ENCODE results near the gene DECR2. TPM values are rescaled to one million over a fixed set of nuclear protein-coding genes. Genes with fewer than 3 reads are reported as not detected.
A peak's percentile ranks its signal among the peaks of the same experiment; 100 is the strongest.

Gene DECR2
- total and polyA plus RNA-seq, 11 donors = 6.9 to 20.6 (median 12.2) TPM

GRCh38 chr16:369866-370436, 31.7 kb upstream of the DECR2 start:
- H3K36me3 ChIP-seq = peaks cover 0 to 68% (median 46%) of the 10 kb centered on the region in 9 donors
- peak overlapping the region in 11 of 12 donors; percentile 28 to 61 (median 52) for H3K4me3 ChIP-seq
- ATAC-seq = peak in 1 of 4 donors; percentile 44
- intact Hi-C loops (cut with DNase I) = no loop called here
- DNase-seq = peak in 1 of 5 donors; percentile 58
- no peaks in the 10 kb centered on the region for H3K9me3 ChIP-seq
- H3K4me1 ChIP-seq = peaks cover 3 to 22% (median 15%) of the 10 kb centered on the region in 12 donors
- 18 to 58% (median 31%) methylated on average over 30 to 44 of the region's 44 CpGs for WGBS, 4 donors
- TF ChIP-seq POLR2A (IDR thresholded peaks at IDR 0.05) = no peak
- TF ChIP-seq CTCF (IDR thresholded peaks at IDR 0.05) = no peak
- H3K27me3 ChIP-seq = no peaks in the 10 kb centered on the region
- H3K27ac ChIP-seq = peak overlapping the region in 4 of 12 donors; percentile 62 to 79 (median 72)

GRCh38 chr16:370443-370842, 31.2 kb upstream of the DECR2 start, which contains the start of gene MRPL28:
Gene MRPL28, minus strand, starts transcription at chr16:370538. Its CDS starts 320 bp downstream, at chr16:370218.
- ATAC-seq (peak; percentile 90 to 98 (median 94)), DNase-seq (peak; percentile 94 to 96 (median 95))
- WGBS, 4 donors = 0 to 2% (median 1%) methylated on average over 18 to 30 of the region's 30 CpGs
- TF ChIP-seq POLR2A (IDR thresholded peaks at IDR 0.05) (peak in 1 of 2 donors; percentile 55), CTCF (IDR thresholded peaks at IDR 0.05) (no peak)
- Histone ChIP-seq H3K4me3 (peak within 1 kb of the TSS in 11 of 12 donors; percentile 28 to 61 (median 52)), H3K4me1 (peaks cover 3 to 22% (median 15%) of the 10 kb centered on the region in 12 donors), H3K27ac (peak within 1 kb of the TSS in 11 of 12 donors; percentile 31 to 86 (median 68)), H3K27me3 (no peaks in the 10 kb centered on the region), H3K36me3 (peaks cover 0 to 72% (median 48%) of the 10 kb centered on the region in 9 donors), H3K9me3 (no peaks in the 10 kb centered on the region)
- intact Hi-C loops (cut with DNase I) = no loop called here

DNA sequence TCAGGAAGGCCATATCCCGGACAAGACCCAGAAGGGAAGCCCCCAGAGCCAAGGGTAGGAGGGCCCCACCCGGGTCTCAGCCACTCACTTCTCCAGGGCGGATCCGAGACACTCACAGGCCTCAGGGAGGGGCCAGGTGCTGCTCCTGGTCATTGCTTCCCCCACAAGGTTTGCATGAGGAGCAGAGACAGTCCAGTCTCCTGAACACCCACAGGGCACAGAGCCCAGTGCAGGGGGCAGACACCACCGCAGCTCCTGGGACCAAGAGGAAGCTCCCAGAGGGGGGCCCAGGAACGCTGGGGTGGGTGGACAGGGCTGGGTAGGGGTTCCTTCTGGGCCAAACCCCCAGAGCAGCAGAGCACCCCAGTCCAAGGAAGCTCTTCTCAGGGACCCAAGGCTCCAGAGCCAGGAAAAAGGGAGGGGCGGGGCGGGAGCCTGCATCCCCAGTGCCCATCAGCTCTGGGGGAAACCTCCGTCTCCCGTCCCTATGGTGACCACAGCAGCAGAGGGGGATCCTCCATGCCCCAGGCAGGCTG, 30.6 kb upstream of the DECR2 start:
- no peaks in the 10 kb centered on the region for H3K9me3 ChIP-seq
- DNase-seq = peak in 2 of 5 donors; percentile 28 to 59
- peak overlapping the region in 11 of 12 donors; percentile 31 to 86 (median 68) for H3K27ac ChIP-seq
- H3K27me3 ChIP-seq = no peaks in the 10 kb centered on the region
- H3K4me1 ChIP-seq = peaks cover 3 to 22% (median 15%) of the 10 kb centered on the region in 12 donors
- peak overlapping the region in 10 of 12 donors; percentile 45 to 61 (median 53) for H3K4me3 ChIP-seq
- peak in 3 of 4 donors; percentile 4 to 7 (median 7) for ATAC-seq
- intact Hi-C loops (cut with DNase I) = no loop called here
- WGBS, 4 donors = 44 to 66% (median 55%) methylated on average over 8 to 10 of the region's 10 CpGs
- no peak for TF ChIP-seq CTCF (IDR thresholded peaks at IDR 0.05)
- no peak for TF ChIP-seq POLR2A (IDR thresholded peaks at IDR 0.05)
- H3K36me3 ChIP-seq = peaks cover 0 to 76% (median 51%) of the 10 kb centered on the region in 9 donors
